GM19468 (cell line): Measurements from ENCODE around the gene CCDC86.

Source experiments
- ATAC-seq: cut with Tn5 transposase; IDR thresholded peaks from one replicate; pipeline ENCODE4 v1.9.1; 2021; ENCODE audit warnings: mild to moderate bottlenecking, moderate library complexity, moderate number of reproducible peaks; ENCODE audit not compliant: unreplicated experiment; ENCODE audit errors: extremely low read depth

The CCDC86 gene

GRCh38 chr11:60866911-60867870, 25.3 kb downstream of the CCDC86 start, which contains the start of gene ZP1:
TSS of gene ZP1 (plus strand) at chr11:60867542. CDS start at chr11:60867562, 20 bp downstream.
- ATAC-seq: no peak

GRCh38 chr11:60867871-60868681, 26.2 kb downstream of the CCDC86 start:
- no peak for ATAC-seq

GRCh38 chr11:60868682-60869450, 27.0 kb downstream of the CCDC86 start:
- ATAC-seq: no peak

GRCh38 chr11:60869451-60869825, 27.5 kb downstream of the CCDC86 start:
- no peak for ATAC-seq

- ATAC-seq: no peak
These were observed 28.4 kb downstream of the CCDC86 start for GRCh38 chr11:60870276-60870675.

GRCh38 chr11:60870733-60871377, 28.9 kb downstream of the CCDC86 start:
- no peak for ATAC-seq

- no peak for ATAC-seq
These were observed 29.6 kb downstream of the CCDC86 start for GRCh38 chr11:60871378-60872061.

GRCh38 chr11:60872124-60872960, 30.4 kb downstream of the CCDC86 start:
- ATAC-seq: no peak

GRCh38 chr11:60872961-60873524, 31.1 kb downstream of the CCDC86 start:
- no peak for ATAC-seq

GRCh38 chr11:60873533-60873932, 31.6 kb downstream of the CCDC86 start:
- ATAC-seq: no peak

- ATAC-seq: no peak
These were observed 32.8 kb downstream of the CCDC86 start for GRCh38 chr11:60874421-60875365.

- ATAC-seq: no peak
These were observed 33.7 kb downstream of the CCDC86 start for GRCh38 chr11:60875366-60876167.

GRCh38 chr11:60876168-60876485, 34.2 kb downstream of the CCDC86 start:
- no peak for ATAC-seq

- ATAC-seq: no peak
These were observed 36.6 kb downstream of the CCDC86 start for GRCh38 chr11:60878245-60879101.

GRCh38 chr11:60879104-60879503, 37.2 kb downstream of the CCDC86 start:
- ATAC-seq: no peak
